Stomach (tissue), 4 donors: ENCODE measurements around the gene SEMA4D.

Experiments used
- CTCF ChIP-seq, 7 experiments: fragments of 450-650 bp in 4 of 7; fragments of 200-600 bp in 3 of 7; sonication (generic) in 3 of 7; IDR thresholded peaks; one replicate each; pipeline ENCODE4 v1.5.1; 2016 to 2019; ENCODE audit warnings: antibody characterized with exemption in 7 of 7, control low read depth in 2 of 7, mild to moderate bottlenecking in 1 of 7
- EP300 ChIP-seq: sonication (generic); formaldehyde crosslinking; IDR thresholded peaks from one replicate; pipeline ENCODE4 v1.6.1; 2017; ENCODE audit warnings: antibody characterized with exemption
- POLR2A ChIP-seq, 4 donors: fragments of 450-650 bp; IDR thresholded peaks; one replicate each; pipeline ENCODE4 v1.6.1; 2016; ENCODE audit warnings: antibody characterized with exemption in 4 of 4, control low read depth in 2 of 4, mild to moderate bottlenecking in 1 of 4, moderate library complexity in 1 of 4
- POLR2AphosphoS5 ChIP-seq, 3 donors: sonication (generic); formaldehyde crosslinking; IDR thresholded peaks; one replicate each; pipeline ENCODE4 v1.6.1; 2016; ENCODE audit warnings: antibody characterized with exemption in 3 of 3

DNA sequence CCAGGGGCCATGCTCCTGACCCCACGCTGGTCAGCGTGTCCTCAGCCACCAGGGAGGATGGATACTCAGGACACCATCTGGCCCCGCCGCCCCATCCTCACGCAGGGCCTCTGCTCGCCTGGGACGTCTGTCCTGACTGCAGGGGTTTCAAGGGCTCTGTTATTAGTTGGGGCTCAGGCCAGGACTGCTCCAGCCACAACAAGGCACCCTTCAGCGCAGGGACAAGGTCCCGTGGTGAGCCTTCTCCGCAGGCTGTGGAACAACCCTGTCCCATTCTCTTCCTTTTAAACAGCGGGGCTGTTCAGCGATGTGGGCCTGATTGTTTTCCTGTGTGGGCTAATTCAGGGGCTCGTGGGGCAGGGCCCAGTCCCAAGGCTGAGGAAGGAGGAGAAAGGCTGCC, 61.6 kb downstream of the SEMA4D start:
- no peak for TF ChIP-seq EP300
- no peak for TF ChIP-seq CTCF (IDR thresholded peaks at IDR 0.05)
- TF ChIP-seq POLR2AphosphoS5 (IDR thresholded peaks at IDR 0.05): no peak
- TF ChIP-seq POLR2A (IDR thresholded peaks at IDR 0.05): no peak
